Endothelial cell of umbilical vein (primary cell): ENCODE measurements around the gene METTL25.

Experiments used
- CTCF ChIP-seq, 2 donors: IDR thresholded peaks; 1 replicate in 1 of 2; 2 replicates in 1 of 2; pipeline ENCODE4 v1.5.1; 2011; ENCODE audit warnings: low read length in 2 of 2, mild to moderate bottlenecking in 2 of 2, moderate library complexity in 2 of 2, control low read depth in 1 of 2, inconsistent platforms in 1 of 2, low read depth in 1 of 2; ENCODE audit not compliant: insufficient read depth in 1 of 2; ENCODE audit errors: extremely low read depth in 1 of 2
- EZH2 ChIP-seq: IDR thresholded peaks from 2 replicates; pipeline ENCODE4 v1.6.1; 2012; ENCODE audit warnings: borderline replicate concordance, low read depth, mild to moderate bottlenecking, moderate library complexity, low read length, inconsistent platforms; ENCODE audit not compliant: severe bottlenecking
- FOS ChIP-seq: IDR thresholded peaks from 2 replicates; pipeline ENCODE4 v1.6.1; 2011; ENCODE audit warnings: mild to moderate bottlenecking, low read length, moderate library complexity, borderline replicate concordance; ENCODE audit not compliant: insufficient read depth
- GATA2 ChIP-seq: IDR thresholded peaks from 2 replicates; pipeline ENCODE4 v1.7.0; 2011; ENCODE audit warnings: low read depth, mild to moderate bottlenecking, moderate library complexity, mixed read lengths, low read length; ENCODE audit not compliant: insufficient read length, insufficient read depth
- JUN ChIP-seq: IDR thresholded peaks from 2 replicates; pipeline ENCODE4 v1.6.1; 2011; ENCODE audit warnings: borderline replicate concordance, low read depth; ENCODE audit not compliant: insufficient read length, insufficient read depth
- MAX ChIP-seq: IDR thresholded peaks from 2 replicates; pipeline ENCODE4 v1.6.1; 2011; ENCODE audit not compliant: insufficient read depth, insufficient read length
- MYC ChIP-seq: IDR thresholded peaks from one replicate; pipeline ENCODE4 v1.6.1; 2011; ENCODE audit warnings: mild to moderate bottlenecking, low read depth, low read length
- POLR2A ChIP-seq: IDR thresholded peaks from 2 replicates; pipeline ENCODE4 v1.6.1; 2012; ENCODE audit warnings: low read depth, mild to moderate bottlenecking, control low read depth, low read length
- POLR2AphosphoS5 ChIP-seq: IDR thresholded peaks from 2 replicates; pipeline ENCODE4 v1.6.1; 2012; ENCODE audit warnings: low read depth, mild to moderate bottlenecking, control low read depth, low read length, moderate library complexity; ENCODE audit not compliant: insufficient read depth

GRCh38 chr12:82479511-82479910 lies 121.2 kb downstream of the METTL25 start:
- TF ChIP-seq CTCF (IDR thresholded peaks at IDR 0.05; ENCODE audit: extremely low read depth in 1 of 2, insufficient read depth in 1 of 2, low read depth in 1 of 2, low read length in 2 of 2) (no peak), EZH2 (no peak), MAX (no peak), POLR2AphosphoS5 (no peak), FOS (no peak), POLR2A (no peak), JUN (no peak), MYC (no peak), GATA2 (no peak)
